HG02943 (cell line): ENCODE results near the gene LAMC1.

Experiments
- ATAC-seq: cut with Tn5 transposase; IDR thresholded peaks from one replicate; pipeline ENCODE4 v1.9.1; 2021; ENCODE audit warnings: mild to moderate bottlenecking, low read depth, moderate library complexity; ENCODE audit not compliant: unreplicated experiment

LAMC1 gene

DNA sequence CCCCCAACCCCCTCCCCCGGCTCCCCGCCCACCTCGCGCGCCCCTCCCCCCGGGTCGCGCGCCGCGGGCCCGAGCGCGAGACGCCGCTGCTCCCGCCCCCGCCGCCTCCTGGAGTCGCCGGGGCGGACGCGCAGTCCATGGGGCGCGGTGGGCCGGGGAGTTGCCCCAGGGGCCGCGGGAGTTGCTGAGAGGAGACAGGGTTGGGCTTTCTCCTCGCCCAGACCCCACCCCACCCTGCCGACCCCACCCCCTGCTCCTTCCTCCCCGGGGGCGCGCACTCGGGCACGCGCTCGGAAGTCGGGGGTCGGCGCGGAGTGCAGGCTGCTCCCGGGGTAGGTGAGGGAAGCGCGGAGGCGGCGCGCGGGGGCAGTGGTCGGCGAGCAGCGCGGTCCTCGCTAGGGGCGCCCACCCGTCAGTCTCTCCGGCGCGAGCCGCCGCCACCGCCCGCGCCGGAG is at the start of gene LAMC1:
Gene LAMC1, plus strand, starts transcription at position 275 of the 455 bp plus-strand sequence. CDS start 297 bp downstream, outside the sequence.
- peak; percentile 32 for ATAC-seq

- ATAC-seq, result no peak
Measured at GRCh38 chr1:182974506-182975191, 48.6 kb upstream of the LAMC1 start.

GRCh38 chr1:182977480-182977879 is 45.7 kb upstream of the LAMC1 start:
- ATAC-seq, result no peak

- ATAC-seq, result no peak
Measured at GRCh38 chr1:182978151-182978853, 44.9 kb upstream of the LAMC1 start.

DNA sequence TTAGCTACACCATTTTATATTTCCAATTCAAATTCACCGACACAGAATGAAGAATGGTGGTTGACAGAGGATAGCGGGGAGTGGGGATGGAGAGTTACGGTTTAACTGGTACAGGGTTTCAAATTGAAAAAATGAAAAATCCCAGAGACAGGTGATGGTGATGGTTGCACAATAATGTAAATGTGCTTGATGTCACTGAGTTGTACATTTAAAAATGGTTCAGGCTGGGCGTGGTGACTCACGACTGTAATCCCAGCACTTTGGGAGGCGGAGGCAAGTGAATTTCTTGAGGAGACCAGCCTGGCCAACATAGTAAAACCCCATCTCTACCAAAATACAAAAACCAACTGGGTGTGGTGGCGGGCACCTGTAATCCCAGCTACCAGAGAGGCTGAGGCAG is 39.1 kb upstream of the LAMC1 start:
- no peak for ATAC-seq

DNA sequence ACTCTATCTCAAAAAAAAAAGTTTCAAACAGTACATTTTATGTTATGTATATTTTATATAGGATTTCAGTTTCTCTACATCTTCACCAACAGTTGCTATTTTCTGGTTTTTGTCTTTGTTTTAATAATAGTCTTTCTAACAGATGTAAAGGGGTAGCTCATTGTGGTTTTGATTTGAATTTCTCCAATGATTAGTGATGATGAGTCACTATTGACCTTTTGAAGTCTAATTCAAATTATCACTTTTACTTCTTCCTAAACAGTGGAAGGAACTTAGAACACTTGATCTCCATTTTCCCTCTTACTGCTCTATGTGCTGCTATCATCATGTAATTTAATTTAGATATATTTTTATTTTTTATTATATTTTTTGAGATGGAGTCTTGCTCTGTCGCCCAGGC is 38.6 kb upstream of the LAMC1 start:
- ATAC-seq, result no peak

DNA sequence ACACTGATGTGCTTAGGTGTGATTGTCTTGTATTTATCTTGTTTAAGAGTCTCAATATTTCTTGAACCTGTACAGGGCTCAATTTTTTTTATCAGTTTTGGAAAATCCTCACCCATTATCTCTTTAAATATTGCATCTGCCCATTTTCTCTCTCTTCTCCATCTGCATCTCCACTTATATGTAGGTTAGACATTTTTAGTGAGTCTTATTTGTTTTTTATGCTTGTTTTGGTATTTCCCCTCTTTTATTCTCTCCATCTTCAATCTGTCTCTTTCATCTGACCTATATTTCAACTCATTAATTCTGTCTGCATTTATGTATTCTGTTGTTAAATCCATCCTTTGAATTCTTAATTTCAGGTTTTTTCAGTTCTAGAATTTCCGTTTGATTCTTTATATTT is 37.3 kb upstream of the LAMC1 start:
- ATAC-seq, result no peak

DNA sequence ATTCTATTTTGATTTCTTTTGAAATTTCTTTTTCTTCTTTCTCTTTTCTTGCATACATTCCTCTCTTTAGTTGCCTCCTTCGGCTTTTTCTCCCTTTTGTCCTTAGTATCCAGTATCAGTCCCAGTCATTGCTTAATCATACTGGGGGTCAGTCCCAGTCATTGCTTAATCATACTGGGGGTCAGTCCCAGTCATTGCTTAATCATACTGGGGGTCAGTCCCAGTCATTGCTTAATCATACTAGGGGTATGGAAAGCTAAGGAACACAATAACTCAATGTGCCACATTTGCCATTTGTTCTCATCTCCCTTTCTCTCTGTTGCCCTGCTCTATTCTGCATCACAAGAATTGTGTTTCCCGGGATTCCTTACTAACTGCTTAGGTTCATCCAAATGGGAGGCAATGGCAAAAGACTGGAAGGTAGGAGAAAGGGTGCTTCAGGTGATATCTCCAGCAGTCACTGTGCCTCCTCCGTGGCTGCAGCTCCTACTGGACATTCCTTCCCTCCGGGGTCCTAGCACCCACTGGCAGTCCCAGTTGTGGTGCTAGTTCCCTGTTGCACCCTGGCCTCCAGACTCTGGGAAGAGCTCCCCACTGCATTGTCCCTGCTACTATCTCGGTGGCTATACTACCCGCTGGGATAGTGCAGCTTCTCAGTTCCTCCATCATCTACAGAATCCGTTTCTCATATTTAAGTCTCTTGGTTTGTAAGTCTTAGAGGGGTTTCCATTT is 32.6 kb upstream of the LAMC1 start:
- no peak for ATAC-seq

- no peak for ATAC-seq
Measured at GRCh38 chr1:182993746-182994145, 29.5 kb upstream of the LAMC1 start.

- no peak for ATAC-seq
Measured at GRCh38 chr1:182995894-182996293, 27.3 kb upstream of the LAMC1 start.

DNA sequence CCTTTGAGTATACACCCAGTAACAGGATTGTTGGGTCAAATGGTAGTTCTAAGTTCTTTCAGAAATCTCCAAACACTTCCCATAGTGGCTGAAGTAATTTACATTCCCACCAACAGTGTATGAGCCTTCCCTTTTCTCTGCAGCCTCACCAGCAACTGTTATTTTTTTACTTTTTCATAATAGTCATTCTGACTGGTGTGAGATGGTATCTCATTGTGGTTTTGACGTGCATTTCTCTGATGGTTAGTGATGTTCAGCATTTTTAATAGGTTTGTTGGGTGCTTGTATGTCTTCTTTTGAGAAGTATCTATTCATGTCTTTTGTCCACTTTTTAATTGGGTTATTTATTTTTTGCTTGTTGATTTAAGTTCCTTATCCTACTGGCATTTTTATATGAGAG is 26.4 kb upstream of the LAMC1 start:
- ATAC-seq, result no peak

- no peak for ATAC-seq
Measured at GRCh38 chr1:182998482-182998881, 24.7 kb upstream of the LAMC1 start.

DNA sequence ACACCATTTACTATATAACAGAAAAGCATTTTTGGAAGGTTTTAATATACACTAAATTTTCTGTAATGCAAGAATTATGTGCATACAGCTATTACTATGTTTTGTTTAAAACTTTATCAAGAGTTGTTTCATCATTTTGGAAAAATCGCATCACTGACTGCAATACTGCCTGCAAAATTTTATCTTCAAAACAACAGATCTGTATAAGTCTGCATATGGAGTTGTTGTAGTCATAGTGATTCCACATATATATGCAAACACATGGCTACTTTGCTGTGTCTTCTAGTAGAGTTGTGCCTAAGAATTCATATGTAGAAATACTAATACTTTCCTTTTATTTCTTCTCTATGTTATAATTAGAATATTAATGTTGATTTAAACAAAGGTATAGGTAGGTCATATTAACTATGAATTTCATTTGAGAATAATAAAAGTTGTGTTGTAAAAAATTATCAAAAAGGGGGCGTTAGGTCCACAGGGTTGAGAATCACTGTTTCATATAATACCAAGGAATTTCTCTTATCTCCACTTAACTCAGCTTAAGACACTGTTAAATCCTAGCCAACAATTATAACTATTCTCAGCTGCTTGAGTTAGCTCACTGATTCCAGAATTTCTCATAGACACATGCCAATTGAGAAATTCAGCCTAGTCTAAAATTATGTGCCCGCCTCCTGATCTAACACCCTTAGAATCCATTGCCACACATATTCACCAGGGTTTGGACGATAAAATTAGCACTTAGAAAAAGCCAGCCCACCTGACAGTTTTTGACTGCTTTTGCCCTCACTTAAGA is 22.9 kb upstream of the LAMC1 start:
- ATAC-seq, result no peak

GRCh38 chr1:183002267-183002666 is 21.0 kb upstream of the LAMC1 start:
- ATAC-seq, result no peak

DNA sequence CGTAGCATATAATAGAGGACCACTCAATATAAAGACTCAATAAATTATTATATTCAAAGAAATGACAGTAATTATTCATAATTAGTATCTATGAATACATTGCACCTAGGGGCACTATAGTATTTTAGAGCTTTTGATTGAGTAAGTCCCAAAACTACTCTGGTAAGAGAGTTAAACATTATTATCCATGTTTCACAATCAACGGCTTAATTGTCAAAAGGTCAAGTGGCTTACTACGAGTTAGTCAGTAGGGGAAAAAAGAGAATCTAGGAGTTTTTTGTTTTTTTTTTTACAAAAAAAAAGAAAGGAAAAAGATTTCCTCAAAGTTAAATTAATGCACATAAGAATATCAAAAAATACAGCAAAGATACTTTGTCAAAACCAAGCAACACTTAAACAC is 20.4 kb upstream of the LAMC1 start:
- ATAC-seq, result no peak

DNA sequence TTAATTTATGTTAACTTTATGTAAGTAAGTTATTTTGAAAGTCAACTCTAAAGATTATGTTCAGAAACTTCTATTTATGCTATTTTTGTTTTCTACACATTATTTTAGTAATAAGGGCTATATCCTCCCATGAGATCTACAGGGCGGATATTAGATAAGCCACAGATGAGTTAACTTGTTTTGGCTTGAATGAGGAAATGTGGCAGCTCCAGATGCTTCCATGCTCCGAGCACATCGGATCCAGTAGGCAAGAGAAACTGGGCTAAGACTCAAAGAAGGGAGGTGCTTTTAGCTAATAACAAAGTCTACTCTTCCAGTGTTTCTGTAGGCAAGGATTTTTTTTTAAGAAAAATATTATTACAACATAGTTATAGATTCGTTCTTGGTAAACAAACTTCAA is 20.0 kb upstream of the LAMC1 start:
- no peak for ATAC-seq

DNA sequence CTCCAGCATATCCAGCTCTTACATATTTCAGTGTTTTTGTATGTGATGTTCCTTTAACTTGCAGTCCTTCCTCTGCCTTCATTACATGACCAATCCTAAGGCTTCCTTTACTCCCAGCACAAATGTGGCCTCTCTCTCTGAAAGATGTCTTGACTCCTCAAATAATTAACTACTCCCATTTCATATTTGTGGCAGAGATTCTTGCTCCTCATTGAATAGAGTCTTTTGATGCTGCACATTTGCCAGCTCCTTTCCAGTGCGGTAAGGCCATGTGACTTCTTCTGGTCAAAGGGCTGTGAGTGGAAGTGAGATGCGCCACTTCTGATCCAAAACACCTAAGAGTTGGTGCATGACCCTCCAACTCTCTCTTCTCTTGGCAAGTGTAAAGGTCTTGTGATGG is 19.1 kb upstream of the LAMC1 start:
- ATAC-seq, result no peak

GRCh38 chr1:183011859-183012258 is 11.4 kb upstream of the LAMC1 start:
- no peak for ATAC-seq

- no peak for ATAC-seq
Measured at GRCh38 chr1:183012301-183012994, 10.8 kb upstream of the LAMC1 start.

DNA sequence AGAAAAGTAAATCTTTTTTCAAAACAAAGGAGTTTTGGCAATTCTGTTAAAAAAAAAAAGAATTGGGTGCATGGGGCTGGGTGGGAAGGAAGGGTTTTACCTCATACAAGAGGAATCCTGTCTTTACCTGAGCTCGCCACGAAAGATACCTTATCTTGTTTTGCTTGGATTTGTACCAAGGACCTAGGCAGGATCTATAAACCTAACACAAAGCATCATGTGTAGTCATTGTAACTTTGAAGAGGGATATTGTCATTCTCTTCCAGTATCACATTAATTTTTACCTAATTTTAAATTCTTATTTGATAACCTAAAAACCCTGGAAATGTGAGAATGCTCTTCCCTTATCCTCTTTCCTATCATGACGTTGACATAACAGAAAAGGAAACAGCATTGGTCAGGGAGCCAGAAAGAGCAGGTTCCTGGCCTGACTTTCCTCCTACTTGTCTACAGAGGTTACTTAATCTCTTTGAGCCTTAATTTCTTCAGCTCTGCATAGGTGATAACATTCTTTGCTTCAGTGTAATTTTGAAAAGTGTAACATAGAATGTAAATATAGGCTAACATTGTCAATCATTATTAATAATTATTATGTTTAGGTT is 4.0 kb upstream of the LAMC1 start:
- ATAC-seq, result no peak
